Measurements from ENCODE around the gene PCSK4. TPM values are rescaled to one million over a fixed set of nuclear protein-coding genes. Genes with fewer than 3 reads are reported as not detected.

PCSK4 gene
- polyA plus RNA-seq, 1 experiment, result 1.3 TPM

DNA sequence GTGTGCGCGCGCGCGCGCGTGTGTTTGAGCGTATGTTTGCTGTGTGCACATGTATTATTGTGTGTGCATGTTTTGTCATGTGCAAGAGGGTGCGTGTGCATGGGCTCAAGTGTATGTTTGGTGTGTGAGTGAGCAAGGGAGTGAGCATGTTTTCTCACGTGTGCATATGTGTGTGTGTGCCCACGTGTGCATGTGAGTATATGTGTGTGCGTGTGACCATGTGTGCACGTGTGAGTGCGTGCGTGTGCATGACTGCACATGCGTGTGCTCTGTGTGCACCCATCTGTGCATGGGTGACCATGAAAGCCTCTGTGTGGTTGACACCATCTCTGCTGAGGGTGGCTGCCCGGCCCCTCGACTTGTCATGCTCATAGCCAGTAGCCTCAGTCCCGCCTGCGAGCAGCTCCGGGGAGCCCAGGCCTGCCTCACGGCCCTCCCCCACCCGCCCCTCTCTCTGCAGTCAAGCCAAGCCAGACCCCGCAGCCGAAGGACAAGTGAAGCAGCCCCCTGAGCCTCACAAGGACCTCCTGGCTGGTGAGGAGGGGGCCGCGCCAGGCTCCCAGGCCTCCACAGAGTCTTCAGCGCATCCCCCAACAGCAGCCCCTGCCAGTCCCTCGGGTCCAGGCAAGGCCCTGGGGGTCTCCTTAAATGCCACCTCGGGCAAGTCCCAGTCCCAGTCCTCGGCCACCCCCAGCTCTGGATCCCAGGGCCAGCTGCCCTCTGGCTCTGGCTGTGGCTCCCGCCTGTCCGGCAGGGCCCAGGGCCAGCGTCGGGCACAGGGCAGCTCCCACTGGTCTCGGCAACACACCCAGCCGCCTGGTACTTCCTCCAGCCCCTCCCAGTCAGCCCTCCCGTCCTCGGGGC, 6.8 kb upstream of the PCSK4 start:
- no peak for DNase-seq (ENCODE audit: low read depth)
- H3K27me3 ChIP-seq (ENCODE audit: control insufficient read depth, insufficient read depth, low read length), result peaks cover 2% of the 10 kb centered on the region
- TF ChIP-seq CTCF (IDR thresholded peaks at IDR 0.05; ENCODE audit: insufficient read depth, low read depth, low read length), result no peak
- no peaks in the 10 kb centered on the region for H3K36me3 ChIP-seq (ENCODE audit: control insufficient read depth, insufficient read depth, low read length)
- ChIA-PET POLR2A (no interaction called here), CTCF (no interaction called here)
- H3K4me3 ChIP-seq (ENCODE audit: low read depth, low read length), result no peak overlapping the region

GRCh38 chr19:1495799-1496713, 5.9 kb upstream of the PCSK4 start:
- POLR2A ChIA-PET, result no interaction called here
- DNase-seq (ENCODE audit: low read depth), result no peak
- H3K36me3 ChIP-seq (ENCODE audit: control insufficient read depth, insufficient read depth, low read length), result no peaks in the 10 kb centered on the region
- no peak overlapping the region for H3K4me3 ChIP-seq (ENCODE audit: low read depth, low read length)
- CTCF ChIA-PET, result no interaction called here
- peaks cover 7% of the 10 kb centered on the region for H3K27me3 ChIP-seq (ENCODE audit: control insufficient read depth, insufficient read depth, low read length)
- TF ChIP-seq CTCF (IDR thresholded peaks at IDR 0.05; ENCODE audit: insufficient read depth, low read depth, low read length), result no peak

GRCh38 chr19:1495051-1495798, 5.1 kb upstream of the PCSK4 start:
- H3K27me3 ChIP-seq (ENCODE audit: control insufficient read depth, insufficient read depth, low read length), result peaks cover 7% of the 10 kb centered on the region
- no peak for TF ChIP-seq CTCF (IDR thresholded peaks at IDR 0.05; ENCODE audit: insufficient read depth, low read depth, low read length)
- H3K4me3 ChIP-seq (ENCODE audit: low read depth, low read length), result no peak overlapping the region
- CTCF ChIA-PET, result no interaction called here
- DNase-seq (ENCODE audit: low read depth), result no peak
- no peaks in the 10 kb centered on the region for H3K36me3 ChIP-seq (ENCODE audit: control insufficient read depth, insufficient read depth, low read length)
- POLR2A ChIA-PET, result no interaction called here

GRCh38 chr19:1494115-1494815, 4.1 kb upstream of the PCSK4 start:
- no peaks in the 10 kb centered on the region for H3K36me3 ChIP-seq (ENCODE audit: control insufficient read depth, insufficient read depth, low read length)
- TF ChIP-seq CTCF (IDR thresholded peaks at IDR 0.05; ENCODE audit: insufficient read depth, low read depth, low read length), result no peak
- no peak for DNase-seq (ENCODE audit: low read depth)
- ChIA-PET POLR2A (no interaction called here), CTCF (no interaction called here)
- no peak overlapping the region for H3K4me3 ChIP-seq (ENCODE audit: low read depth, low read length)
- peaks cover 7% of the 10 kb centered on the region for H3K27me3 ChIP-seq (ENCODE audit: control insufficient read depth, insufficient read depth, low read length)

Measured in BJ (cell line).